Transverse colon (tissue), 4 donors: ENCODE results near the gene APELA. TPM values are rescaled to one million over a fixed set of nuclear protein-coding genes. Genes with fewer than 3 reads are reported as not detected.

Source experiments
- DNase-seq: peaks from one replicate; pipeline ENCODE4 v3.0.0-alpha.2; 2019
- H3K27ac ChIP-seq, 4 donors: fragments of 200-600 bp; sonication (generic); 2 replicates each; pipeline ENCODE4 v1.5.1; 2016 to 2018; ENCODE audit warnings: inconsistent platforms in 4 of 4
- H3K27me3 ChIP-seq: fragments of 200-600 bp; sonication (generic); 2 replicates; pipeline ENCODE4 v1.5.1; 2017; ENCODE audit warnings: inconsistent platforms
- H3K36me3 ChIP-seq, 4 donors: fragments of 200-600 bp; sonication (generic); 2 replicates each; pipeline ENCODE4 v1.5.1; 2017 to 2019; ENCODE audit warnings: inconsistent platforms in 4 of 4
- H3K4me1 ChIP-seq, 4 donors: fragments of 200-600 bp; sonication (generic); 2 replicates each; pipeline ENCODE4 v1.5.1; 2017 to 2020; ENCODE audit warnings: inconsistent platforms in 4 of 4
- H3K4me3 ChIP-seq, 4 donors: fragments of 200-600 bp; sonication (generic); 1 replicate in 1 of 4; 2 replicates in 3 of 4; pipeline versions ENCODE4 v1.5.1 to v1.6.1; 2017 to 2019; ENCODE audit warnings: inconsistent platforms in 4 of 4
- H3K9me3 ChIP-seq, 2 donors: fragments of 200-600 bp; sonication (generic); 2 replicates each; pipeline ENCODE4 v1.5.1; 2017 to 2019; ENCODE audit warnings: inconsistent platforms in 2 of 2
- EP300 ChIP-seq: sonication (generic); formaldehyde crosslinking; IDR thresholded peaks from one replicate; pipeline ENCODE4 v1.6.1; 2017; ENCODE audit warnings: antibody characterized with exemption, low read depth
- POLR2A ChIP-seq: fragments of 450-650 bp; IDR thresholded peaks from one replicate; pipeline ENCODE4 v1.6.1; 2016; ENCODE audit warnings: antibody characterized with exemption, mild to moderate bottlenecking, moderate library complexity
- POLR2AphosphoS5 ChIP-seq, 3 donors: sonication (generic); formaldehyde crosslinking; IDR thresholded peaks; one replicate each; pipeline ENCODE4 v1.6.1; 2016; ENCODE audit warnings: antibody characterized with exemption in 3 of 3
- WGBS, 2 donors: methylation state at CpG; one replicate each; pipeline ENCODE4 v1.1.5; 2018; ENCODE audit warnings: low coverage in 1 of 2; 5-methylcytosine and 5-hydroxymethylcytosine counted together
- in situ Hi-C, 4 donors: fragments of 200-750 bp; cut with MboI; loops; one replicate each; pipeline versions ENCODE4 v1.15.0 to v1.15.1; 2017; ENCODE audit warnings: low sequenced_read_pairs in 3 of 4, low pct_ligation_motif_present in 1 of 4, low pct_unique_long_range_greater_than_20kb in 1 of 4
- intact Hi-C: fragments of 100-400 bp; cut with DNase I; formaldehyde crosslinking; loops from one replicate; pipeline ENCODE4 v1.15.1; 2023; ENCODE audit warnings: low total_unique reads
- total RNA-seq, 4 donors: library from RNA; depleted of rRNA; stranded (reverse); fragments of >200 nt; gene quantifications; one replicate each; pipeline ENCODE4 v1.1.0, GENCODE V29; 2016
- TF ChIP-seq, protein P1 (sequence below), 5 experiments: fragments of 200-600 bp in 3 of 5; fragments of 450-650 bp in 2 of 5; sonication (generic) in 3 of 5; IDR thresholded peaks; 1 replicate in 2 of 5; 2 replicates in 3 of 5; pipeline ENCODE4 v1.5.1; 2016 to 2017; ENCODE audit warnings: antibody characterized with exemption in 5 of 5, inconsistent platforms in 3 of 5, mild to moderate bottlenecking in 2 of 5, moderate library complexity in 1 of 5

APELA gene
- total RNA-seq, 4 donors from 2014 or later: not detected

DNA sequence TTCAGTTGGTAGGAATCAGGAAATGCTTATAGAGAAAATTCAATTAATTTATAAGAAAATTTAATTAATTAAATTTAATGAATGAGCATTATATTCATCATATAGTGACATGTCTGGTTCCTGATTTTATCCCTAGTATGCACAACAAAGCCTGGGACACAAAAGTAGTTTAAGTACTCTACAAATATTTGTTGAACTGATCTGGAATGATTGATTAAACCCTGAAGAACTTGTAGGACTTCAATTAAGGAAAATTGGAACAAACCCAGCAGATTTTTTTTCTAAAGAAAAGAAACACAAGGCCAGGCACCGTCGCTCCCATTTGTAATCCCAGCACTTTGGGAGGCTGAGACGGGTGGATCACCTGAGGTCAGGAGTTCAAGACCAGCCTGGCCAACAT, 4.5 kb upstream of the APELA start:
- Histone ChIP-seq H3K4me1 (peaks cover 0 to 9% (median 0%) of the 10 kb centered on the region in 4 donors), H3K27ac (no peak overlapping the region), H3K36me3 (no peaks in the 10 kb centered on the region), H3K4me3 (no peak overlapping the region), H3K9me3 (no peaks in the 10 kb centered on the region), H3K27me3 (no peaks in the 10 kb centered on the region)
- 79 to 94% methylated on average over 3 of the region's 3 CpGs for WGBS, 2 donors
- in situ Hi-C loops (no loop called here), intact Hi-C loops (no loop called here)
- TF ChIP-seq POLR2A (no peak), EP300 (no peak), POLR2AphosphoS5 (IDR thresholded peaks at IDR 0.05) (no peak)
- TF ChIP-seq, protein P1, sequence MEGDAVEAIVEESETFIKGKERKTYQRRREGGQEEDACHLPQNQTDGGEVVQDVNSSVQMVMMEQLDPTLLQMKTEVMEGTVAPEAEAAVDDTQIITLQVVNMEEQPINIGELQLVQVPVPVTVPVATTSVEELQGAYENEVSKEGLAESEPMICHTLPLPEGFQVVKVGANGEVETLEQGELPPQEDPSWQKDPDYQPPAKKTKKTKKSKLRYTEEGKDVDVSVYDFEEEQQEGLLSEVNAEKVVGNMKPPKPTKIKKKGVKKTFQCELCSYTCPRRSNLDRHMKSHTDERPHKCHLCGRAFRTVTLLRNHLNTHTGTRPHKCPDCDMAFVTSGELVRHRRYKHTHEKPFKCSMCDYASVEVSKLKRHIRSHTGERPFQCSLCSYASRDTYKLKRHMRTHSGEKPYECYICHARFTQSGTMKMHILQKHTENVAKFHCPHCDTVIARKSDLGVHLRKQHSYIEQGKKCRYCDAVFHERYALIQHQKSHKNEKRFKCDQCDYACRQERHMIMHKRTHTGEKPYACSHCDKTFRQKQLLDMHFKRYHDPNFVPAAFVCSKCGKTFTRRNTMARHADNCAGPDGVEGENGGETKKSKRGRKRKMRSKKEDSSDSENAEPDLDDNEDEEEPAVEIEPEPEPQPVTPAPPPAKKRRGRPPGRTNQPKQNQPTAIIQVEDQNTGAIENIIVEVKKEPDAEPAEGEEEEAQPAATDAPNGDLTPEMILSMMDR (IDR thresholded peaks at IDR 0.05): no peak
- no peak for DNase-seq

DNA sequence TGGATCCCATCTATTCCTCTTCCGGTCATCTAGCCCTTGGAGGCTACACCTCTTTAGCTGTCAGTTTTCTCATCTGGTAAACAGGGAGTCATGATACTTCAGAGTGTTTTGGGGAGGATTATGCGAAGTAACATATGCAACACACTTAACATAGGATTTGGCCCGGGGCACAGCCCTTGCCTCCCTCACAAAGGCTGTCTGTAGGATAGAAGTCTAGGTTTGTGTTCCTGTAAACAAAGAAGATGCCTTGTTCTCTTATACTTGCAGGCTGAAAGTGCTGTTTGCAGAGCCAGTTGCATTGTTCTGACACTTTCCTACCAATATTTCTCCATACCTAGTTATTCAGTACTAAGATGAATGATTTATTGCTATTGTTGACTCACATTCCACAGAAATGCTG, 2.2 kb upstream of the APELA start:
- DNase-seq: no peak
- peaks cover 0 to 10% (median 0%) of the 10 kb centered on the region in 4 donors for H3K4me1 ChIP-seq
- in situ Hi-C loops (no loop called here), intact Hi-C loops (no loop called here)
- no peak overlapping the region for H3K4me3 ChIP-seq
- TF ChIP-seq POLR2AphosphoS5 (IDR thresholded peaks at IDR 0.05) (no peak), POLR2A (no peak), EP300 (no peak)
- TF ChIP-seq, protein P1 (IDR thresholded peaks at IDR 0.05): no peak
- H3K36me3 ChIP-seq: no peaks in the 10 kb centered on the region
- WGBS, 2 donors: 70 to 75% methylated on average over 3 of the region's 3 CpGs
- no peaks in the 10 kb centered on the region for H3K9me3 ChIP-seq
- no peak overlapping the region for H3K27ac ChIP-seq
- no peaks in the 10 kb centered on the region for H3K27me3 ChIP-seq

DNA sequence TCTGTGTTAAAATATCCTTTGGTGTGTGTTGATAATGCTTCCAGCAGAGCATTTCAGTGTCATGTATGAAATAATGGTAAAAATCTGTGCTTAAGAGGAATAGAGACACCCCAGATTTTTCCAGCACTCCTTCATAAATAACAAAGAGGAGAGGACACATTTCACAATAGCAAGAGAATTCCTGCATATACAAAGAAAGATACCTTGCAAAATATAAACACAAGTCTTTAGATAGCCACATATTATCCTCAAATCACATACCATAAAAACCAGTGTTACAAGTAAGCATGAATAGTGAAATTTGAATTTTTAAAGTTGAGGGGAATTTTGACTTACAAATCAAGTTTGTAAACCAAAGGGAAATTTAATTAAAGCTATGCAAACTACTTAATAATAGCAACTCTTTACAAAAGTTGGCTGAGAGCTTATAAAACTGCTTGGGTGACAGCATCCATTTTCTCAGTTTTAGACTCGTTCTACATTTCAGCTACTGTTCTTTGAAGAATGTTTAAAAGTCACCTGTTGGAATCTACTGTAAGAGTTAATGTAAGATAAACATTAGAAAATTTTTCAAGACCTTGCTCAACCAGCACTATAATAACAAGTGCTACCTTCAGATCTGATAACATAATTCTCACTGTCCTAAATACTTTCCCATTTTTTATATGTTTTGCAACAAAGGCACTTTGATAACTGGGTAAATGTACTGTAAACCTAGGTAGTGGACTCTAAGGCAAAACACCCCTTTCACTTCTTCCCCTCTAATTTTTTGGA, 3.7 kb downstream of the APELA start:
- intact Hi-C loops: no loop called here
- no peak overlapping the region for H3K4me3 ChIP-seq
- no peak for DNase-seq
- no peaks in the 10 kb centered on the region for H3K27me3 ChIP-seq
- WGBS, 2 donors: 59 to 62% methylated on average over 1 of the region's 1 CpG
- H3K4me1 ChIP-seq: peaks cover 0 to 10% (median 0%) of the 10 kb centered on the region in 4 donors
- H3K36me3 ChIP-seq: no peaks in the 10 kb centered on the region
- in situ Hi-C loops: no loop called here
- H3K27ac ChIP-seq: no peak overlapping the region
- no peak for TF ChIP-seq POLR2A
- TF ChIP-seq, protein P1 (IDR thresholded peaks at IDR 0.05): no peak
- no peak for TF ChIP-seq POLR2AphosphoS5 (IDR thresholded peaks at IDR 0.05)
- no peak for TF ChIP-seq EP300
- no peaks in the 10 kb centered on the region for H3K9me3 ChIP-seq

DNA sequence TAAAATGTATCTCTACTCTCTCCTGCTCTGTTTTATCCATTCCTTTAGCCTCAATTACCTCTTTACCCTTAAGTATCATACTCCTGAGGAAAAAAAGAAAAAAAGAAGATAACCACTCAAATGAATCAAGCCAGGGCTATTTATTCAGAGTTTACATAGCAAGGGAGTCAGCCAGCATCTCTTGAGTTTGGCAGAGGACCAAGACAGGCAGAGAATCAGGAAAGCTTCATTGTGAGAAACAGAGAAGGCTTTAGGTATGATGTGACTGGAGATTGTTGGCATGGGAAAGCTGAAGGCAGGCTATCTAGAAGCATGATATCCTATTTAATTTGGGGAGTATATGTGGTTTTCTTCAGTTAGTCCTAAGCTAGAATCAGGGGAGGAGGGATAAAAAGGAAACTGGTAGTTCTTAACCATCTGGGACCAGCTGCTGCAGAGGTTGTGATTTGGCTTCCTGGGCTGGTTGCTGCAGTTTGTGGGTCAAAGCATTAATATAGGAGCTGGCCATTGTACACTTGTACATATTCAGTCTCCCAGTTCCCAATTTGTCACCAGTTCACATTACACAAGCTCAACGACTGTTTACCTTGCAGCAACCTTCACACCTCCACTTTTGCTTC, 11.2 kb downstream of the APELA start:
- Histone ChIP-seq H3K9me3 (no peaks in the 10 kb centered on the region), H3K27me3 (no peaks in the 10 kb centered on the region), H3K36me3 (no peaks in the 10 kb centered on the region), H3K4me3 (no peak overlapping the region), H3K4me1 (peaks cover 0 to 5% (median 0%) of the 10 kb centered on the region in 4 donors), H3K27ac (no peak overlapping the region)
- DNase-seq: no peak
- 52% methylated on average over 1 of the region's 1 CpG; no CpG with 5 or more reads in 1 of the 2 donors for whole genome bisulfite sequencing, 2 donors
- in situ Hi-C loops: no loop called here
- TF ChIP-seq EP300 (no peak), POLR2A (no peak), POLR2AphosphoS5 (IDR thresholded peaks at IDR 0.05) (no peak)
- TF ChIP-seq, protein P1 (IDR thresholded peaks at IDR 0.05): no peak
- intact Hi-C loops: no loop called here
